Measurements from ENCODE around the gene TTLL11. TPM values are rescaled to one million over a fixed set of nuclear protein-coding genes. Genes with fewer than 3 reads are reported as not detected.

The TTLL11 gene
- total RNA-seq, 2 experiments from 2014 or later, result 0.56 to 1.4 TPM

- intact Hi-C loops (cut with micrococcal nuclease), result no loop called here
- Mint-ChIP-seq H3K9me3 (peaks cover 13% of the 10 kb centered on the region), H3K27ac (no peak overlapping the region), H3K36me3 (ENCODE audit: low read depth) (peaks cover 4% of the 10 kb centered on the region), H3K27me3 (peaks cover 1% of the 10 kb centered on the region), H3K4me1 (ENCODE audit: low read depth) (peaks cover 16% of the 10 kb centered on the region), H3K4me3 (no peak overlapping the region)
- POLR2A ChIA-PET, result no interaction called here
- ATAC-seq, result no peak
- CTCF ChIA-PET, result interaction anchor here (2.3 kb wide), 1 partner anchor 294 kb away, joined by 6 read pairs; no protein-coding TSS in a partner anchor
- no peak for TF ChIP-seq CTCF (IDR thresholded peaks at IDR 0.05)
- no peak for DNase-seq
These were observed 248.5 kb downstream of the TTLL11 start for GRCh38 chr9:121844562-121844961.

DNA sequence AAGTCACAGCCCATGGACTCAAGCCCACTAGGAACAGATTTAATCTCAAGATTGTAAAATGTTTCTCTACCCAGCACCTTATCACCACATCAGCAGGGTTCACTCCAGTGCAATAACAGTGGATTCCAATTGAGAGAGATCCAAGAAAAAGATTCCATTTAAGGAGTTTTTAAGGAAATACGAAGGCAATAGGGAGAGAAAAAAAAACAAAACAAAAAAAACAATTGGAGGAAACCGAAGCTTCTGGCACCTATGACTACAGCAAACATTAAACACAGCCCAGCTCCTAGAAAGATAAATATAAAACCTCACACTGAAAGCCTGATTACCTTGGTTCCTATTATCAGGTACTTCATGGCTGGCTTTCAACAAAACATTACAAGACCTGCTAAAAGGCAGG, 249.0 kb downstream of the TTLL11 start:
- Mint-ChIP-seq H3K36me3 (ENCODE audit: low read depth) (peaks cover 4% of the 10 kb centered on the region), H3K9me3 (peaks cover 9% of the 10 kb centered on the region), H3K4me3 (no peak overlapping the region), H3K4me1 (ENCODE audit: low read depth) (peaks cover 16% of the 10 kb centered on the region), H3K27me3 (peaks cover 1% of the 10 kb centered on the region), H3K27ac (no peak overlapping the region)
- ChIA-PET CTCF (no interaction called here), POLR2A (no interaction called here)
- no peak for TF ChIP-seq CTCF (IDR thresholded peaks at IDR 0.05)
- ATAC-seq (no peak), DNase-seq (no peak)
- intact Hi-C loops (cut with micrococcal nuclease), result no loop called here

GRCh38 chr9:121842612-121842978, 250.5 kb downstream of the TTLL11 start:
- Mint-ChIP-seq H3K4me3 (no peak overlapping the region), H3K27ac (no peak overlapping the region), H3K27me3 (peaks cover 1% of the 10 kb centered on the region), H3K4me1 (ENCODE audit: low read depth) (peaks cover 16% of the 10 kb centered on the region), H3K36me3 (ENCODE audit: low read depth) (peaks cover 2% of the 10 kb centered on the region), H3K9me3 (peaks cover 3% of the 10 kb centered on the region)
- DNase-seq (no peak), ATAC-seq (no peak)
- POLR2A ChIA-PET, result no interaction called here
- no peak for TF ChIP-seq CTCF (IDR thresholded peaks at IDR 0.05)
- intact Hi-C loops (cut with micrococcal nuclease), result loop anchor here (1.0 kb wide), 1 partner anchor 11 kb away; no protein-coding TSS in a partner anchor
- CTCF ChIA-PET, result interaction anchor here (1.1 kb wide), 1 partner anchor 96 kb away, joined by 3 read pairs; no protein-coding TSS in a partner anchor

- CTCF ChIA-PET, result interaction anchor here (1.1 kb wide), 1 partner anchor 95 kb away, joined by 3 read pairs; no protein-coding TSS in a partner anchor
- Mint-ChIP-seq H3K4me1 (ENCODE audit: low read depth) (peaks cover 16% of the 10 kb centered on the region), H3K27me3 (peaks cover 1% of the 10 kb centered on the region), H3K27ac (peak overlapping the region; percentile 63), H3K9me3 (peaks cover 3% of the 10 kb centered on the region), H3K4me3 (no peak overlapping the region), H3K36me3 (ENCODE audit: low read depth) (peaks cover 2% of the 10 kb centered on the region)
- no peak for TF ChIP-seq CTCF (IDR thresholded peaks at IDR 0.05)
- DNase-seq, result no peak
- ATAC-seq, result no peak
- intact Hi-C loops (cut with micrococcal nuclease), result loop anchor here (1.0 kb wide), 1 partner anchor 11 kb away; no protein-coding TSS in a partner anchor
- POLR2A ChIA-PET, result interaction anchor here (0.6 kb wide), 1 partner anchor 484 kb away, joined by 3 read pairs; no protein-coding TSS in a partner anchor
These were observed 251.1 kb downstream of the TTLL11 start for GRCh38 chr9:121841771-121842611.

All from activated CD8-positive, alpha-beta T cell treated with anti-CD3 and anti-CD28 coated beads for 36 hours (primary cell).